ENCODE results near the gene SIDT2.

GRCh38 chr11:117229411-117229810 is 50.9 kb downstream of the SIDT2 start:
- no peak for TF ChIP-seq CTCF (conservative IDR thresholded peaks at IDR 0.05 in 1 of 2, IDR thresholded peaks at IDR 0.05 in 1 of 2; ENCODE audit: extremely low read depth in 1 of 2, insufficient read depth in 1 of 2, low read depth in 1 of 2, low read length in 2 of 2)
- no peak for TF ChIP-seq EZH2 (IDR thresholded peaks at IDR 0.05; ENCODE audit: borderline replicate concordance, low read length)

Measured in mammary epithelial cell (primary cell).